Gastrocnemius medialis (tissue), 4 donors: ENCODE results near the gene AIF1L.

Experiments
- CTCF ChIP-seq, 5 experiments: fragments of 450-650 bp in 3 of 5; fragments of 200-600 bp in 2 of 5; sonication (generic) in 2 of 5; IDR thresholded peaks in 4 of 5; conservative IDR thresholded peaks in 1 of 5; 1 replicate in 4 of 5; 2 replicates in 1 of 5; pipeline ENCODE4 v1.5.1; 2016 to 2019; ENCODE audit warnings: antibody characterized with exemption in 5 of 5, mild to moderate bottlenecking in 3 of 5, moderate library complexity in 3 of 5
- POLR2A ChIP-seq, 2 donors: fragments of 450-650 bp; IDR thresholded peaks; one replicate each; pipeline ENCODE4 v1.6.1; 2017; ENCODE audit warnings: antibody characterized with exemption in 2 of 2, mild to moderate bottlenecking in 2 of 2, moderate library complexity in 2 of 2

GRCh38 chr9:131119600-131119999 is 23.3 kb downstream of the AIF1L start:
- TF ChIP-seq CTCF (IDR thresholded peaks at IDR 0.05 in 4 of 5, conservative IDR thresholded peaks at IDR 0.05 in 1 of 5) (no peak), POLR2A (IDR thresholded peaks at IDR 0.05) (no peak)
